Islet of Langerhans (tissue), 1 donor: ENCODE results near the gene RBSN.
"Not testable (repeated sequence)": the region's sequence is repeated elsewhere in the genome, so short reads cannot be mapped to it uniquely, and the experiment has no call there.

ENCODE experiments used
- FAIRE-seq: peaks from one replicate; lab custom pipeline; 2011; peaks lifted over from hg19 to GRCh38; lab: Jason Lieb, UNC

Gene RBSN

DNA sequence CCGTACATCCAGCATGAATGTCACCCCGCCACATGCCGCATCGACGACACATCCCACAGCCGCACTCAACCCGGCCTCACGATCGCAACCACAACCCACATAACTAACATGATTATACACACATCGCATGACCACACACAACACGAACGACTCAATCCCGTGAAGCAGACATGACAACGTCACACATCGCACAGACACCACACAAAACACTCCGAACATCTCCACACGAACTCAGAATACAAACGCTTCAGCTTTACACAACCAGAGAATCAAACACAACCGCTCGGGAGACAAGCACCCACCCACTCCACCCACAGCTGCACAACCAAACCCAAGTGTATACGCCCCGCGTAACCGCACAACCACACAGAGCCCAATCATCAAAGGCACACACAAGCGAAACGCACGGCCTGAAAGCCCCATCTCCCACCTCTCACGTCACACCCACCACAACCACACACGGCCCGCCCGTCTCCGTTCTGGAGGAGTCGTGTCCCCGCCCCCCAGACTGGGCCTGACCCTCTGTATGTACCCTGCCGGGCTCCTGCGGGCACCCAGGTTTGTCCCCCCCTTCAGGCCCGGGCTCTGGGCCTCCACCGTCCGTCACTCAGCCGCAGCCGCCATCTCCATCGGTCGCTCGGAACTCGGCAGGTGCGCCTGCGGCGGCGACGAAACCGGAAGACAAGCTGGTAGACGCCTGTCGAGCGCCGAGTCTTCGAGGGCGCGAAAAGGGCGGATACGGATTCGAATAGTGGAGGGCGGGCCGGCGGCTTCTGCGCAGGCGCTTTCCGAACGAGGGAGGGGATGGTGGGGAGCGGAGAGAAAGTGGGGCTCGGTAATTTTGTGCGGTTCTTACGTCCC lies at the start of gene RBSN:
TSS of gene RBSN (minus strand) at position 646 of the 861 bp plus-strand sequence. CDS start 3,028 bp downstream, outside the sequence.
- FAIRE-seq = no peak

DNA sequence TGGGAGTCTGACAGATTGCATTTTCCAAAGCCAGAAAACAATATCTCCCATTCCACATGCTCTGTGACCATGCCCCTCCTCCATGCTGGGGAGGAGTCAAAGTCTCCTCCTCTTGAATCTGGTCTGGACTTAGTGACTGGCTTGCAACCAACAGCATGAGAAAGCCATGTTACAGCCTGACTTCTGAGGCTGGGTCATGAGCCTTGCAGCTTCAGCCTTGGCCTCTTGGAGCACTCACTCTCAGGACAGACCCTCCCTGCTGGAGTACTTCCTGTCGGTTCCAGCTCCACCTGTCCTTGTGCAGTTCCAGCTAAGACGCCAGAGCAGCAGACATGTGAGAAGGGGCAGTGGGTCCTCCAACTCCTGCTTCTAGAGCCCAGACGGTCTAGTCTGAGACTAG lies 49.7 kb upstream of the RBSN start:
- no peak for FAIRE-seq

DNA sequence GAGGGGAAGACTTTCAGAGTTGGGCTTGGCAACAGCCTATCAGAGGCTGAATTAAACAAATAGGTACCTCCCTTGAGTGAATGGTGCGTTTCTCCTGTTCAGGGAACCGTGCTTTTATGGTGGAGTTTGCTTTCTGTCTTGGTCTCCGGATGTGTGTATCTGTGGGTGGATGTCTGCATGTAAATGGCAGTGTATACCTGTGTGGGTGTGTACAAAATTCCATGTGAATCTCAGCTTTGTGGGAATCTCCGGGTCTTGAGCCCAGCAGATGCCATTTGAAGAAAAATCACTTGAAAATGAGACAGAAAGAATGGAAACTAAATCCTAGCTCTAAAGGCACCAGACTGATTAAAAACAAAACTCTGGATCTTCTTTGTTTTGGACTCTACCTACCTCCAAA lies 37.9 kb upstream of the RBSN start:
- FAIRE-seq = not testable (repeated sequence)

DNA sequence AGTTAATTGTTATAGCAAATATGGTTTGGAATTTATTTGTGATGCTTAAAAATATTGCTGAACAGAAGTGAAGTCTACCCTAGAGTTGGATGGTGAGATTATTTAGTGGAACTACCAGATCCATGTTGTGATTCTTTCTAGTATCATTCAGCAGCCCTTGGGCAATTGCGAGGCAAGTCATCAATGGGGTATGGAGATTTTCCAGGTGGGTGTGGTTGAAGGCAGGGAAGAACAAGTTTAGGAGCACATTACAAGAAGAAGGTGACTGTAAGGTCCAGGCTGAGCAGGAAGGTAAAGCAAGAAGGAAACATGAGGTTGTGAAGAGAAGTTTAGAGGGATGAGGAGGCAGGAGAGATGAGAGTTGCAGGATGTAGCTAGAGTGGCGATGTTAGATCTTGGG lies 36.0 kb upstream of the RBSN start:
- FAIRE-seq = not testable (repeated sequence)

DNA sequence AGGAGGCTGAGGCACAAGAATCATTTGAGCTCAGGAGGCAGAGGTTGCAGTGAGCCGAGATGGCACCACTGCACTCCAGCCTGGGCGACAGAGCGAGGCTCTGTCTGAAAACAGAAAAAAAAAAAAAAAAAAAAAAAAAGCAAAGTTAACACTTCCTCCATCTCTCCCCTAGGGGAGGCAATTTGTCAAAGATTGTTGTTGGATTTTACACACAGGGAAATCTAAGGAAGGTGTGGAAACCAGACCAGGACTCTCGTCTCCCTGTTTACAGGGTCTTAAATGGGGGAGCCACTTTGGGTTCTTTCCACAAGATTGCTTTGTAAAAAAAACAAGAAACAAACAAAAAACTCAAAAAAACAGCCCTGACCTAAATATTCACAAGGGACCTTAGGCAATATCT lies 29.5 kb upstream of the RBSN start:
- FAIRE-seq = not testable (repeated sequence)

DNA sequence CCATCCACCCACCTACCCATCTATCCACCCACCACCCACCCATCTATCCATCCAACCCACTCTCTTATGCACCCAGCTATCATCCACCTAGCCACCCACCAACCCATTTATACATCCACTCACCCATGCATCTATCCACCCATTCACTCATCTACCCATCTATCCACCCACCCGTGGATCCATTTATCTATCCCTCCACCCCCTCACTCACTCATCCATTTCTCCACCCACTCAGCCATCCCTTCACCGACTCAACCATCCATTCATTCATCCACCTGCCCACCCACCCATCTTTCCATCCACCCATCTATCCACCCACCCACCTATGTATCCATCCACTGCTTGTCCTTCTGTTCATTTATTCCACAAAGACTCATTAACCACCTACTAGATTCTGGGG lies 28.0 kb upstream of the RBSN start:
- not testable (repeated sequence) for FAIRE-seq

DNA sequence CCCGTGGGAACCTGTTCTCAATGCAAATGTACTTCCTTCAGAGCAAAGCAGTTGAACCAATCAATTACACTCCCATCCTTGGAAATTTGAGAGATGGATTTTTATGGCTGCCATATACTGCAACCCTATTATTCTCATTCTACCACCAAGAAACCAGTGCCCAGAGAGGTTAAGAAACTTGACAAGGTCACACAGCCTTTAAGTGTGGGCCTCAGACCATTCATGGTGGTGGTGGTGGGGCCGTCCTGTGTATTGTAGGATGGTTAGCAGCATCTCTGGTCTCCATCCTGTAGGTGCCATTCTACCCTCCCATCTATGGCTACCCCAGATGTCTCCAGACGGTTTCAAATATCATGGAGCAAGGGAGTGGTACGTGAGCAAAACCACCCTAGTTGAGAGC lies 23.4 kb upstream of the RBSN start:
- FAIRE-seq = no peak

DNA sequence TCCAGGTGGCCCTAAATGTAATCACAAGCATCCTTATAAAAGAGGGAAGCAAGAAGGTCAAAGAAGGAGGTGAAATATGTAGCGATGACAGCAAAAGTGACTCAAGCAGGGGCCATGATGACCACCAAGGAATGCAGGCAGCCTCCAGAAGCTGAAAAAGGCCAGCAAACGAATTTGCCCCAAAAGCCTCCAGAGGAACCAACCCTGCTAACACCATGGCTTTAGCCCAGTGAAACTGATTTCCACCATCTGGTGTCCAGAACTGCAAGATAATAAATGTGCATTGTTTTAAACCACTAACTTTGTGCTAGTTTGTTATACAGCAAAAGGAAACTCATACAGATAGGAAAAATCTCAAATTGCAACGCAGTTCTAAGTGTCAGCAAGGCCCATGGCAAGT lies 23.0 kb upstream of the RBSN start:
- FAIRE-seq = no peak

DNA sequence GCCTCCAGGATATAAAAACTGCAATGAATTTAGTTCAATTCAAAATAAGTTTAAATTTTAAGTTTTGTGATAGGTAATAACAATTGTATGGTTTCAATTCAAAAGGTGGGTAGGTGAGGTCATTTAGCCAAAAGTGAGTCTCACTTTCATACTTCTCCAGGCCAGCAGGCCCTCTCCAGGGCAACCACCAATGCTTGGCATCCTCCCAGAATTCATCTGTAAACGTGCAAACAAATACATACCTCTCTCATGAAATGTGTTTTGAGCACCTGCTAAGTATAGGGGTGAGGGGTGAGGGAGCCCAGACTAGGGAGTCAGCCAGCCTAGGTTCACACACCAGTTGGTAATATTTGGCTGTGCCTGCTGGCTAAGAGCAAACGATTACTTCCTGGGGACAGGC lies 22.0 kb upstream of the RBSN start:
- no peak for FAIRE-seq

DNA sequence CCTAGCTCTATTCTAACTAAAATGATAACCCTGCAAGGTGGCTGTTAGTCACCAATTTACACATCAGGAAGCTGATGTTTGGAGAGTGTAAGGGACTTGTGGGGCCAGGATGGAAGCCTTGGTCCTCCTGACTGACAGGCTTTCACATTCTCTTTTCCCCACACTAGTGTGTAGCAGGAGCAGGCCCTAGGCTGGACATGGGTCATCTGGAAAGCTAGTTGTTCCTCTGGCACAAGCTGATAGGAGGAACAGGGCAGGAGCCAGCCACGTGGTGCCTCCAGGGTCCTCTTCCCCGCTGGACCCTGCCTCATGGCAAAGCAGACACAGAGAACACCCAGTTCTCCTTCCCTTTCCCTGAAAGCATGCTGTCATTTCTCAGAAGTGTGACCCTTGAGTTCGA lies 18.1 kb upstream of the RBSN start:
- FAIRE-seq = no peak

DNA sequence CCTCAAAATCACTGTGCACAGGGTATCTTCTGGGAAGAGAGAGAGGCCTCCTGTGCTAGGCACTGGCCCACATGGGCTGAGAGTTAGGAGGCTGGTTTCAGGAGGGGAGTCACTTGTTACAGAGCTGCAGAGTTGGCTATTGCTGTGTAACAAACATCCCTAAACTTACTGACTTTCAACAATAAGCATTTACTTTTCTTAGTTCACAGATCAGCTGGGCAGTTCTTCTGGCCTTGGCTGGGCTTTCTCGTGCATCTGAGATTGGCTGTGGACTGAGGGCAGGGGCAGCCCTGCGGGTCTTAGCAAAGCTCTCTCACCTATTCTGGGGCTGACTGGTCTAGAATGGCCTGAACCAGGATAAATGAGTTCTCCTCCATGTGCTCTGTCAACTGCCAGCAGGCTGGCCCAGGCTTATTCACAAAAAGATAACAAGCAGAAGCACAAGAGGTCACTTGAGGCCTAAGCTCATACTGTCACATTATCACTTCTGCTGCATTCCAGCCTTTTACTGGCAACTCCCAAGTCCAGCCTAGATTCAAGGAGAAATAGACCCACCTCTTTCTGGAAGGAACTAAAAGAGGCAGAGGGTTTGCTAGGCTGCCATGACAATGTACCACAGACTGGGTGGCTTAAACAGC lies 17.2 kb upstream of the RBSN start:
- no peak for FAIRE-seq

DNA sequence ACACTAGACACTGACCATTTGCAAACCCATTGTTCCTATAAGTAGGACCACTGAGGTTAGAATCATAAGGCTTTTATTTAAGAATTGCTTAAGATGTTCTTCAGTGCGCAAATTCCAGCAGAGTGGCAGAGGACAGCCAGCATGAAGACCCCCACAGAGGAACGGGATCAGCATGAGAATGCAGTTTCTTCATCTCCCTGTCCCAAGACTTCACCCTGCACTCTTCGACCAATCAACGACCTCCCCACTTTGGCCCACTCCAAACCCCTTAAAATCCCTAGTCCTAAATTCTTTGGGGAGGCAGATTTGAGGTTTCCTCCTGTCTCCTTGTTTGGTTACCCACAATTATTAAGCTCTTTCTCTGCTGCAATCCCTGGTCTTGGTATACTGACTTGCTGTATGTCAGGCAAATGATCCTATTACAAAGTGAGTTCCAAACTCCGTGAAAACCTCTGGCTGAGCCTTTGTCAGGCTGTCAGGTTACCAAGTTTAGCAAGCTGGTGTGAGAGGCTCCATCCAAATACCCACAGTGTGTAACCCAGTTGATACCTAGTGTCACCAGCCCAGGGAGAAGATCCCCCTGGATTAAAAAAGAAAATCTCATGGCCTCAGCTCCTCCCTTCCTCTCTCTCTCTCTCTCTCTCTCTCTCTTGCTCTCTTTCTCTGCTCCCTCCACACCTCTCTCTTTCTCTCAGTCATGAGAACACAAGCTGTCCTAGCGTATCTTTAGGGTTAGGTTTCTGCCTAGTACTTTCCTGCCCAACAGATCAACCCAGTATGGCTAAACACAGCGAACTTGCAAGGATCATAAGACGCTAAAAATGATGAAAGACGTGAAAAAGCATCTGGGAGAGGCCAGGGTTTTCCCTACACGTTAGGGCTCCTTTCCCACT lies 15.8 kb upstream of the RBSN start:
- FAIRE-seq = no peak

DNA sequence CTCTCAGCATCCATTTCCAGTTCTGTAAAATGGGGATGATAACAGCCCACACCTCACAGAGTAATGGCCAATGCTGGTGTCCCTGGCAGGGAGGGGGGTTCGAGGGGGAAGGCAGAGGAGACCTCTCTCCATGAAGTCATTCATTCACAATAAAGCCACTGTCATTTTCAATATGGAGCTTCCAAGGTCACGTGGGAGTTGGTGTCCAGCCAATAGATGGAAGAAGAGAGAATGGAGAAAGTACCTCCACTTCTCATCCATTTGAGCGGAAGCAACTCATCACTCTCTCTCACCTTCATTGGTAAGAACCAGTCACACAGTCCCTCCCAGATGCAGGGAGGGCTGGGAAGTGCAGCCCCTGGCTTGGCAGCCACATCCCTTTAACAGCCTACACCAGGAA lies 14.9 kb upstream of the RBSN start:
- FAIRE-seq = no peak

DNA sequence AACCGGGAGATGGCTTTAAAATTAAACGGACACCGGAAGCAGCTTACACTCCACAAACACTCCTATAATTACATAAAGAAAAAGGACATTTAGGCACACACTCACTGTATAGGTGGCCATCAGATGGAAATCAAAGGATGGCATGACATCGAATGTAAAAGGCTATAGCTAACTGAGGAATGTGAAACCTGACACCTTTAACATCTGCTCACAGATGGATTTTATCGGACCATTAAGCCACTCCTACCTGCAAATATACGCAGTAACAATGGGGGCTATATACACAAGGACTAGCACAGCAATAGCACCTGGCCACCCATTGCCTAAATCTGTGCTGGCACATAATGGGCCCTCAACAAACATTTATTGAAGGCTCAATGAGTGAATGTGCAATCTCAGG lies 14.5 kb upstream of the RBSN start:
- no peak for FAIRE-seq

DNA sequence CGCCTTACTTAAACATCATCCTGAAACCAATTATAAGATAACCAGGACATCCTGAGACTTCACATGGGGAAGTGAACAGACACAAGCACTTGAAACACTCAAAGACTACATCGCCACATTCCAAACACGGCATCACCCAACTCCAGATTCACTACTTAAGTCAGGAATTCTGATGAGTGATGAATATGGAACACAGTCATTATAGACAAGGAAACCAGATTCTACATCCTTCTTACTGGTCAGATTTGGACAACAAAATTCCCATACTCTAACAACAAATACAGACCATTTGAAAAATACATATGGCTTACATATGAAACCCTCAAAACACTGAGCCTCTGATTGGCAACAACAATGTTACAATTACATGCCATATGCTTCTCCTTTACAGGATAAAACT lies 13.1 kb upstream of the RBSN start:
- no peak for FAIRE-seq

DNA sequence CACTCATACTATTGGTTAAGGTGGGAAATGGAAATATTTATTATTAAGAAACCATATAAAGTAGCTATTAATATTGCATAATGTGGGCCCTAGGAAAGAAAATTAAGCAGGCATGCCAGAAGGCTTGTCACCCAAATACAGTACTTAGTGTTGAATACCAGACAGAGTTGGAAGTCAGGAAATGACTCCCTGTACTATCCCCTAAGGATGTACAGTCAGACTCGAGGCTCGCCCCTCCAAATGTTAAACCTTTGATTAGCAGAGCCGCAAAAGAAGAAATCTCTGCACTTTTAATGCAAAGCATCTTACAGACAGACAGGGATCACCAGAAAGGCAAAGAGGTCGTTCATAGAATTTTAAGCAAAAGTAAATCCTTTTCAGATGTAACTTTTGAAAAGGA lies 11.3 kb upstream of the RBSN start:
- no peak for FAIRE-seq

DNA sequence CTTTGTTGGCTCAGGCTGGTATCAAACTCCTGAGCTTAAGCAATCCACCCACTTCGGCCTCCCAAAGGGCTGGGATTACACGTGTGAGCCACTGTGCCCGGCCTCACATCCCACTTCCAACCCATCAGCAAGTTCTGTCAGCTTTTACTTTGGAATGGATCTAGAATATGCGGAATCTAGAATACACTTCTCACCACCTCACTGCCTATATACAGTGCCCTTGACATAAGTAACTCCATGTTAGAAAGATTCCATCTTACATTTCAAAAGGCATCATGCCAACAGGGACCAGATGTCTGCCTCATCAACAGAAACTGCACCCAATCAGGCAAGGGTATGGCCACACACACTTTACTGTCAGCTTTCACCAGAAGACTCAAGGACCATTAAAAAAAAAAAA lies 9.9 kb upstream of the RBSN start:
- FAIRE-seq = no peak

DNA sequence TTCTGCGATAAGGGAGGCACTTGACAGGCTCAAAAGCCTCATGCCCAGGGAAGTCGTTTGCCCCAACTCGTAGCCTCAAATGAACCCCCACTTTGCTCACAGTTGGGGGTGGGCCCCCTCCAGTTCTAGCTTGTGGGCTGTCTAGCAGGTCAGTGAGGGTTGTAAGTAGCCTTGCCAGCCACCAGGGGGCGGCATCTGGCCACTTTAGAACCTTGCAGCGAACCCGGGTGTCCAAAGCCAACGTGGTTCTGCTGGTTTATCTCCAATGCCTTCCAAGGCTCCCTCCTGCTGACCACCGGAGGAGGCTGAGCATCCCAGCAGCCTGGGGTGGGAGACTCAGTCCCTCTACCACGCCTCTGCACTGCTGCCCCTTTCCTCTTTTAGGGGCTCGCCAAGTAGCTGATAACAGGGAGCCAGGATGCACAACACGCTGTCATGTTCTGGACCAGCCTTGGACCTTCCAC lies 9.2 kb upstream of the RBSN start:
- FAIRE-seq = no peak

DNA sequence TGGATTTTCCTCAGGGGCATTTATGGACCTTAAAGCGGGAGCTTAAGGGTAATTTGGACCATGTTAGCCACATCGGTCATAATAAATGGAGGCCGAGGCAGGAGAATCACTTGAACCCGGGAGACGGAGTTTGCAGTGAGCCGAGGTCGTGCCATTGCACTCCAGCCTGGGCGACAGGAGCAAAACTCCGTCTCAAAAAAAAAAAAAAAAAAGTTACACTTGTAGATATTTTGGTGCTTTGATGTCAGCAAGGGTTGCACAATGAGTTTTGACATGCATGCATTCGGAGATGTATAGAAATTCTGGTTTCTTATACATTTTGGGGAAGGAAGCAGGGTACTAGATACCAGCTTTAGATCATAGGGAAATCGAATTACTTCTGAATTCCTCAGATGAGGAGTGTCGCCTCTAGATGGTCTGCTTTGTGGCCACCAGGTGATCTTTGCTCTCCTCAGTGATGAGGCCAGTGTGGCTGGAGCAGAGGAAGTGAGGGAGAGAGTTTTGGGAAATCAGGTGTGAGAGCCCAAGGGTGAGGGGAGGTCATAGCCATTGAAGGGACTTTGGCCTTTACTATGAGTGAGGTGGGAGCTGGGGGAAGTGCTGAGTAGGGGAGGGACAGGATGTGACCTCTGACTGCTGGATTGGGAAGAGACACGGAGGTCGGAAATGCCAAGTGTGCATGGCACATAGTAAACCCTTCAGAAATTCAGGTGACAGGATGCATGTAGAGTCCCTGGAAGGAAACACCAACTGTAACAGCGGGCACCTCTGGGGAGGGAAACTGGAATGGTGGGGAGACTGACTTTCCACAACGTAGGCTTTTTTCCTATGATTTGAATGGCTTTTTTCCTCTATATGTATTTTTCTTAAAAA lies 8.4 kb upstream of the RBSN start:
- no peak for FAIRE-seq

DNA sequence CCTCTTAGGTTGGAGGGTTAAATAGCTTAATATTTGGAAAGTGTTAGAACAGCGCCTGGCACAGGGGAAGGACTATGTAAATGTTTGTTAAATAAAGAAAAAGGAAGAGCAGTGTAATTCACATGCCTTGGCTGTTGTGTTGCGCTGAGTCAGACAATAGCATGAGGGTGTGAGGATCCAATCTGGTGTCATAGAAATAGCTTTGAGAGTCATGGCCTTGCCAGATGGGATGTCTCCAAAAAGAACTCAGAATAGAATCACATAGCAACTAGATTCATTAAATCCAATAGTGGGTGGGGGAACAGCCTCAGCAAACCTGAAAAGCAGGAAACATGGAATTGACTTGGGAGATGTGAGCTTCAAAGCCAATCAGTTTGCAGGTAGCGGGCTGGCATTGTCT lies 3.9 kb upstream of the RBSN start:
- FAIRE-seq = no peak

DNA sequence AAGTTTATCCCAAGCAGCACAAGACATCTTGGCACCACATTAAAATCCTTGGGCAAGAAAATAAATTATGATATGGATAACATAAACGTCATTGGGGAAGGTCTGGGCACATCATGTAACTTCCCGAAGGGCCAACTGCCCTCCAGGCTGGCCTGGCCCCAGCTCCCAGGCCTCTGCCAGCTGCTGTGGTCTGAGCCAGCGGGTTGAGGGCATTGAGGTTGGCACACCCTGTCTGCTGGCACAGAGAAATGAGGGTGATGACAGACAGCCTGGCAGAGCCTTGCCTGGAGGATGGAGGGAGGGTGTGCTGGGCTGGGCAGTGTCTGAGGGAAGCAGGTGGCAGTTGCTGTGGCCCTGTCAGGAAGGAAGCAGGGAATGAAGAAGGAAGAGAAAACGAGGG lies 3.3 kb upstream of the RBSN start:
- FAIRE-seq = no peak
